Neural progenitor cell (in vitro differentiated cells): ENCODE data around the gene PRODH2. TPM values are rescaled to one million over a fixed set of nuclear protein-coding genes. Genes with fewer than 3 reads are reported as not detected.

Source experiments
- DNase-seq: peaks from one replicate; pipeline ENCODE4 v3.0.0-alpha.2; 2016; ENCODE audit warnings: low spot score
- H2AFZ ChIP-seq: fragments of 200-600 bp; sonication (generic); replicated peaks from 2 replicates; pipeline ENCODE4 v1.6.1; 2016; ENCODE audit warnings: antibody characterized with exemption
- H3F3A ChIP-seq: fragments of 200-600 bp; sonication (generic); 2 replicates; pipeline ENCODE4 v1.6.1; 2016; ENCODE audit warnings: antibody characterized with exemption, low read depth
- H3K27ac ChIP-seq: fragments of 200-600 bp; sonication (generic); 2 replicates; pipeline ENCODE4 v1.5.1; 2016; ENCODE audit warnings: mild to moderate bottlenecking
- H3K27me3 ChIP-seq: fragments of 200-600 bp; sonication (generic); 2 replicates; pipeline ENCODE4 v1.6.1; 2016; ENCODE audit warnings: mild to moderate bottlenecking, moderate library complexity
- H3K36me3 ChIP-seq: fragments of 200-600 bp; sonication (generic); 2 replicates; pipeline ENCODE4 v1.5.1; 2016
- H3K4me1 ChIP-seq: fragments of 200-600 bp; sonication (generic); 2 replicates; pipeline ENCODE4 v1.6.1; 2016; ENCODE audit warnings: mixed run types
- H3K4me2 ChIP-seq: fragments of 200-600 bp; sonication (generic); 2 replicates; pipeline ENCODE4 v1.6.1; 2016
- H3K4me3 ChIP-seq: fragments of 200-600 bp; sonication (generic); 2 replicates; pipeline ENCODE4 v1.5.1; 2016
- H3K79me2 ChIP-seq: fragments of 200-600 bp; sonication (generic); 2 replicates; pipeline ENCODE4 v1.6.1; 2016; ENCODE audit warnings: low read depth
- H3K9ac ChIP-seq: fragments of 200-600 bp; sonication (generic); 2 replicates; pipeline ENCODE4 v1.6.1; 2016
- H3K9me3 ChIP-seq: fragments of 200-600 bp; sonication (generic); 2 replicates; pipeline ENCODE4 v1.5.1; 2016; ENCODE audit warnings: low read depth
- H4K20me1 ChIP-seq: fragments of 200-600 bp; sonication (generic); 2 replicates; pipeline ENCODE4 v1.6.1; 2016; ENCODE audit warnings: low read depth
- H3K27ac Mint-ChIP-seq: 3 replicates; pipeline ENCODE4 v1.8.0; 2021; ENCODE audit warnings: mixed read lengths
- H3K27me3 Mint-ChIP-seq: 2 replicates; pipeline ENCODE4 v1.8.0; 2022; ENCODE audit warnings: low read depth, mild to moderate bottlenecking, inconsistent platforms, moderate library complexity, mixed read lengths; ENCODE audit not compliant: insufficient read depth
- H3K36me3 Mint-ChIP-seq: 3 replicates; pipeline ENCODE4 v1.8.0; 2021; ENCODE audit warnings: mixed read lengths
- H3K4me1 Mint-ChIP-seq: 3 replicates; pipeline ENCODE4 v1.8.0; 2021; ENCODE audit warnings: mixed read lengths
- H3K4me3 Mint-ChIP-seq: 3 replicates; pipeline ENCODE4 v1.8.0; 2021; ENCODE audit warnings: mild to moderate bottlenecking, moderate library complexity, mixed read lengths
- H3K9me3 Mint-ChIP-seq: 3 replicates; pipeline ENCODE4 v1.8.0; 2020; ENCODE audit warnings: mixed read lengths
- EZH2 ChIP-seq: fragments of 200-600 bp; sonication (generic); IDR thresholded peaks from 2 replicates; pipeline ENCODE4 v1.6.1; 2017; ENCODE audit warnings: antibody characterized with exemption, mild to moderate bottlenecking, moderate library complexity
- EZH2phosphoT487 ChIP-seq: fragments of 200-600 bp; sonication (generic); IDR thresholded peaks from 2 replicates; pipeline ENCODE4 v1.6.1; 2017; ENCODE audit warnings: antibody characterized with exemption
- total RNA-seq: library from RNA; depleted of rRNA; stranded (reverse); fragments of >200 nt; gene quantifications from 2 replicates; pipeline ENCODE4 v1.2.3, GENCODE V29; 2015; ENCODE audit warnings: low replicate concordance
- TF ChIP-seq, protein P1 (sequence below): fragments of 200-600 bp; sonication (generic); IDR thresholded peaks from 2 replicates; pipeline ENCODE4 v1.5.1; 2017; ENCODE audit warnings: antibody characterized with exemption, mild to moderate bottlenecking

Gene PRODH2
- total RNA-seq, 1 donor from 2014 or later: not detected

DNA sequence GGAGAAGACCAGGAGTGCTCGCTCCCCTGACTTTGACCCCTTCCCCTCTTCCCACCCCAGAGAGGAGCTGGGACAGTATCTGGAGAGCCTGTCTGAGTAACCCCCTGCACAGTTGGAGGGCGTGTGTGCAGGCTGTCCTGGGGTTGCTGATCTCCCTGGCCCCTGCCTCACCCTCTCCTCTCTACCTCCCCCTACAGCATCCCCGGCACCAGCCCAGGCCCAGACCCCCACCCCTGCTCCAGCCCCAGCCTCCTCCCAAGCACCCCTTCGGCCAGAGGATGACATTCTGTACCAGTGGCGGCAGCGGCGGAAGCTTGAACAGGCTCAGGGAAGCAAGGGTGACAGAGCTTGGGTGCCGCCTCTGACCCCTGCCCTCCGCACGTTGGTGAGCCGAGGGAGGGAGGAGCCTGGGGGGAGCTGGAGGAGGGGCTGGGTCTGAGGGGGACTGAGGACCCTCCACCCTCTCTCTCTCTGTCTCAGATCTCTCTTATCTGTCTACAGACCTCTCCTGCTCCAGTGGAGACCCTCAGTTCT, 46.0 kb downstream of the PRODH2 start:
- H3K36me3 Mint-ChIP-seq: peaks cover 16% of the 10 kb centered on the region
- no peaks in the 10 kb centered on the region for H3K36me3 ChIP-seq
- H3K79me2 ChIP-seq: no peaks in the 10 kb centered on the region
- H3K4me3 Mint-ChIP-seq: peak overlapping the region; percentile 52
- H3K9ac ChIP-seq: no peak overlapping the region
- H3K27ac ChIP-seq: no peak overlapping the region
- H3K9me3 ChIP-seq: no peaks in the 10 kb centered on the region
- H3K4me1 Mint-ChIP-seq: peaks cover 10% of the 10 kb centered on the region
- no peak for DNase-seq
- no peak overlapping the region for H3K4me3 ChIP-seq
- H2AFZ ChIP-seq: no peak overlapping the region
- peaks cover 2% of the 10 kb centered on the region for H3K27me3 Mint-ChIP-seq
- H3K27me3 ChIP-seq: no peaks in the 10 kb centered on the region
- H3K4me2 ChIP-seq: no peak overlapping the region
- H3K27ac Mint-ChIP-seq: no peak overlapping the region
- no peaks in the 10 kb centered on the region for H3K9me3 Mint-ChIP-seq
- H3F3A ChIP-seq: no peaks in the 10 kb centered on the region
- TF ChIP-seq EZH2phosphoT487: no peak
- peaks cover 5% of the 10 kb centered on the region for H3K4me1 ChIP-seq
- H4K20me1 ChIP-seq: peaks cover 13% of the 10 kb centered on the region

DNA sequence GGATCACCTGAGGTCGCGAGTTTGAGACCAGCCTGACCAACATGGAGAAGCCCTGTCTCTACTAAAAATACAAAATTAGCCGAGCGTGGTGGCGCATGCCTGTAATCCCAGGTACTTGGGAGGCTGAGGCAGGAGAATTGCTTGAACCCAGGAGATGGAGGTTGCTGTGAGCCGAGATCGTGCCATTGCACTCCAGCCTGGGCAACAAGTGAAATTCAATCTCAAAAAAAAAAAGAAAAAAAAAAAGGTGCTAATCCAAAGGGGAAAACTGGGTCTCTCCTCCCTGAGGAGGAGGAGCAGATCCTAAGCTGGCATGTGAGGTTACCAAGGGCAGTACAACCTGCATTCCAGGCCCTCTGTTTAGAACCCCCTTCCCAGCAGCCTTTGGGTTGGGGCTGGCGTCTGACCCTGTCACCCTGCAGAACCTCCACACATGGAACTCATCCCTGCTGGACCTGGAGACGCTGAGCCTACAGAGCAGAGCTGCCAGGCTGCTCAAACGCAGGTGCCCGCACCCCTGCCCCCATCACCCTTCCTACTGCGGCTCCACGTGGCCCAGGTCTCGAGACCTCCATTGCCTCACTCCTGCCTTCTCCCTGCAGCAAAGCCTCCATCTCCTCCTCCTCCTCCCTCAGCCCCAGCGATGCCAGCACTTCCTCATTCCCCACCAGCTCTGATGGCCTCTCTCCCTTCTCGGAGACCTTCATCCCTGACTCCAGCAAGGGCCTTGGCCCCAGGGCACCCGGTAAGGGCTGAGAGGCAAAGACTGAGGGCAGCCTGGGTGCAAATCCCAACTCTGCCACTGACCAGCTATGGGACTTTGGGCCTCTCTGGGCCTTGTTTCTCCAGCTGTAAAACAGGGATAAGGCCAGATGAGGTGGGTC, 48.0 kb downstream of the PRODH2 start:
- Mint-ChIP-seq H3K27ac (no peak overlapping the region), H3K9me3 (no peaks in the 10 kb centered on the region), H3K4me3 (no peak overlapping the region), H3K27me3 (peaks cover 4% of the 10 kb centered on the region), H3K36me3 (peaks cover 18% of the 10 kb centered on the region), H3K4me1 (peaks cover 11% of the 10 kb centered on the region)
- H3K27me3 ChIP-seq: no peaks in the 10 kb centered on the region
- H3F3A ChIP-seq: no peaks in the 10 kb centered on the region
- no peak for DNase-seq
- H3K4me2 ChIP-seq: no peak overlapping the region
- H2AFZ ChIP-seq: no peak overlapping the region
- no peak overlapping the region for H3K27ac ChIP-seq
- TF ChIP-seq, protein P1, sequence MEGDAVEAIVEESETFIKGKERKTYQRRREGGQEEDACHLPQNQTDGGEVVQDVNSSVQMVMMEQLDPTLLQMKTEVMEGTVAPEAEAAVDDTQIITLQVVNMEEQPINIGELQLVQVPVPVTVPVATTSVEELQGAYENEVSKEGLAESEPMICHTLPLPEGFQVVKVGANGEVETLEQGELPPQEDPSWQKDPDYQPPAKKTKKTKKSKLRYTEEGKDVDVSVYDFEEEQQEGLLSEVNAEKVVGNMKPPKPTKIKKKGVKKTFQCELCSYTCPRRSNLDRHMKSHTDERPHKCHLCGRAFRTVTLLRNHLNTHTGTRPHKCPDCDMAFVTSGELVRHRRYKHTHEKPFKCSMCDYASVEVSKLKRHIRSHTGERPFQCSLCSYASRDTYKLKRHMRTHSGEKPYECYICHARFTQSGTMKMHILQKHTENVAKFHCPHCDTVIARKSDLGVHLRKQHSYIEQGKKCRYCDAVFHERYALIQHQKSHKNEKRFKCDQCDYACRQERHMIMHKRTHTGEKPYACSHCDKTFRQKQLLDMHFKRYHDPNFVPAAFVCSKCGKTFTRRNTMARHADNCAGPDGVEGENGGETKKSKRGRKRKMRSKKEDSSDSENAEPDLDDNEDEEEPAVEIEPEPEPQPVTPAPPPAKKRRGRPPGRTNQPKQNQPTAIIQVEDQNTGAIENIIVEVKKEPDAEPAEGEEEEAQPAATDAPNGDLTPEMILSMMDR: no peak
- TF ChIP-seq EZH2phosphoT487 (no peak), EZH2 (no peak)
- no peaks in the 10 kb centered on the region for H3K9me3 ChIP-seq
- peaks cover 20% of the 10 kb centered on the region for H4K20me1 ChIP-seq
- H3K79me2 ChIP-seq: peaks cover 3% of the 10 kb centered on the region
- no peak overlapping the region for H3K4me3 ChIP-seq
- H3K9ac ChIP-seq: no peak overlapping the region
- no peaks in the 10 kb centered on the region for H3K36me3 ChIP-seq
- peaks cover 5% of the 10 kb centered on the region for H3K4me1 ChIP-seq

DNA sequence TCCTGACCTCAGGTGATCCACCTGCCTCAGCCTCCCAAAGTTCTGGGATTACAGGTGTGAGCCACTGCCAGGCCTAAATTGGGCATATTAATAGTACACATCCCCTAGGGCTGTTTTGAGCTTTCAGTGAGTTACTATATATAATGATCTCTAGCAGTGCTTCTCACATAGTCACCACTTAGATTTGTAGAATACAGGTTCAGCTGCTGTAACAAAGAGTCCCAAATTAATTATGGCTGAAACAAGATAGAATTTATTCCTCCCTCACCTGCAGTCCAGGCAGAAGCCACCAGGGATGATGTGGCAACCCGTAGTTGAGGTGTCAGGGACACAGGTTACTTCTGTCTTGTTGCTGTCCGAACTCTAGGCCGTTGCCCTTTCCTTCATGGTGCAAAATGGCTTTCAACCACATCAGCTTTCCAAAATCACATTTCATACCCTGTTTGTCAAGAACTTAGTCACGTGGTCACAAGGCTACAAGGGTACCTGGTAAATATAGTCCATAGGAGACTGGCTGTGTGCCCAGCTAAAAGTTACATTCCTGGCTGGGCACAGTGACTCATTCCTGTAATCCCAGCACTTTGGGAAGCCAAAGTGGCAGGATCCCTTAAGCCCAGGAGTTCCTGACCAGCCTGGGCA, 51.8 kb downstream of the PRODH2 start:
- Histone ChIP-seq H3K4me2 (no peak overlapping the region), H3K36me3 (no peaks in the 10 kb centered on the region), H3K9ac (no peak overlapping the region), H3K4me1 (no peaks in the 10 kb centered on the region), H4K20me1 (peaks cover 19% of the 10 kb centered on the region), H2AFZ (no peak overlapping the region), H3K27me3 (peaks cover 13% of the 10 kb centered on the region), H3F3A (peaks cover 13% of the 10 kb centered on the region), H3K27ac (no peak overlapping the region), H3K9me3 (no peaks in the 10 kb centered on the region), H3K79me2 (peaks cover 16% of the 10 kb centered on the region), H3K4me3 (no peak overlapping the region)
- peaks cover 8% of the 10 kb centered on the region for H3K27me3 Mint-ChIP-seq
- H3K27ac Mint-ChIP-seq: no peak overlapping the region
- DNase-seq: peak; percentile 0
- H3K9me3 Mint-ChIP-seq: no peaks in the 10 kb centered on the region
- TF ChIP-seq EZH2 (no peak), EZH2phosphoT487 (no peak)
- TF ChIP-seq, protein P1: no peak
- H3K4me3 Mint-ChIP-seq: no peak overlapping the region
- peaks cover 24% of the 10 kb centered on the region for H3K4me1 Mint-ChIP-seq
- H3K36me3 Mint-ChIP-seq: peaks cover 9% of the 10 kb centered on the region
